IMR-90 (cell line): Measurements from ENCODE around the gene COIL. TPM values are rescaled to one million over a fixed set of nuclear protein-coding genes. Genes with fewer than 3 reads are reported as not detected.

Experiments used
- ATAC-seq: fragments of 200-7000 bp; cut with Tn5 transposase; 2 replicates; pipeline ENCODE4 v1.9.1; 2020; ENCODE audit warnings: low read depth, mild to moderate bottlenecking, moderate library complexity
- BruUV-seq: library from RNA; stranded (reverse); fragments of 400-500 nt; replicated peaks from 2 replicates; lab custom pipeline; 2021; lab: Mats Ljungman, UMichigan
- CTCF ChIA-PET: fragments of 300-600 bp; formaldehyde crosslinking; extraction: SDS; loops from one replicate; lab custom pipeline; 2021; ENCODE audit warnings: antibody characterized with exemption; lab: Yijun Ruan, JAX
- POLR2A ChIA-PET: fragments of 300-600 bp; sonication (Branson Sonifier 250); formaldehyde crosslinking; loops from one replicate; lab custom pipeline; 2022; ENCODE audit warnings: antibody characterized with exemption; ENCODE audit not compliant: unreplicated experiment; lab: Charles Lee
- DNase-seq: peaks from one replicate; pipeline ENCODE4 v3.0.0; 2013
- H2AFZ ChIP-seq: replicated peaks from 2 replicates; pipeline ENCODE3; 2013; ENCODE audit warnings: low read length, mild to moderate bottlenecking; ENCODE audit not compliant: poor library complexity
- H2AK5ac ChIP-seq: 2 replicates; pipeline ENCODE4 v1.6.1; 2013; ENCODE audit warnings: low read depth, low read length, inconsistent platforms
- H2AK9ac ChIP-seq: replicated peaks from 2 replicates; pipeline ENCODE3; 2013; ENCODE audit warnings: mild to moderate bottlenecking, low read depth, low read length, moderate library complexity; ENCODE audit not compliant: poor library complexity
- H2BK120ac ChIP-seq: 2 replicates; pipeline ENCODE4 v1.6.1; 2013; ENCODE audit warnings: low read depth, low read length, inconsistent platforms
- H2BK15ac ChIP-seq: 3 replicates; pipeline ENCODE4 v1.6.1; 2013; ENCODE audit warnings: low read depth, low read length, inconsistent platforms
- H2BK20ac ChIP-seq: 2 replicates; pipeline ENCODE4 v1.6.1; 2013; ENCODE audit warnings: low read depth, mild to moderate bottlenecking, inconsistent platforms, low read length, moderate library complexity
- H2BK5ac ChIP-seq: 2 replicates; pipeline ENCODE4 v1.6.1; 2013; ENCODE audit warnings: mild to moderate bottlenecking, low read depth, low read length, inconsistent platforms; ENCODE audit not compliant: poor library complexity, severe bottlenecking
- H3K14ac ChIP-seq: replicated peaks from 2 replicates; pipeline ENCODE4 v1.6.1; 2013; ENCODE audit warnings: low read depth, low read length, inconsistent platforms
- H3K18ac ChIP-seq: 2 replicates; pipeline ENCODE4 v1.6.1; 2013; ENCODE audit warnings: low read depth, low read length, control low read depth
- H3K23ac ChIP-seq: 2 replicates; pipeline ENCODE4 v1.6.1; 2013; ENCODE audit warnings: low read depth, low read length, inconsistent platforms
- H3K27ac ChIP-seq: 2 replicates; pipeline ENCODE4 v1.5.1; 2013; ENCODE audit warnings: mild to moderate bottlenecking, control low read depth, low read length; ENCODE audit not compliant: insufficient read depth
- H3K27me3 ChIP-seq: 2 replicates; pipeline ENCODE4 v1.6.1; 2013; ENCODE audit warnings: low read length; ENCODE audit not compliant: control insufficient read depth, insufficient read depth
- H3K36me3 ChIP-seq: 2 replicates; pipeline ENCODE4 v1.6.1; 2013; ENCODE audit warnings: low read length, mixed read lengths; ENCODE audit not compliant: control insufficient read depth, insufficient read depth
- H3K4ac ChIP-seq: 2 replicates; pipeline ENCODE4 v1.6.1; 2013; ENCODE audit warnings: low read depth, low read length, inconsistent platforms
- H3K4me1 ChIP-seq: 2 replicates; pipeline ENCODE4 v1.6.1; 2013; ENCODE audit warnings: low read length, mixed read lengths; ENCODE audit not compliant: control insufficient read depth, insufficient read depth
- H3K4me2 ChIP-seq: 2 replicates; pipeline ENCODE4 v1.6.1; 2013; ENCODE audit warnings: low read depth, mild to moderate bottlenecking, control low read depth, low read length, moderate library complexity
- H3K4me3 ChIP-seq: 2 replicates; pipeline ENCODE4 v1.5.1; 2013; ENCODE audit warnings: low read depth, mild to moderate bottlenecking, control low read depth, low read length, moderate library complexity; ENCODE audit not compliant: insufficient read depth
- H3K56ac ChIP-seq: 2 replicates; pipeline ENCODE4 v1.6.1; 2013; ENCODE audit warnings: low read length, inconsistent platforms; ENCODE audit not compliant: insufficient read depth; ENCODE audit errors: extremely low read depth
- H3K79me1 ChIP-seq, 2 experiments: 2 replicates each; pipeline ENCODE4 v1.6.1; 2013; ENCODE audit warnings: low read length in 2 of 2, inconsistent platforms in 1 of 2, low read depth in 1 of 2
- H3K9ac ChIP-seq: 2 replicates; pipeline ENCODE4 v1.6.1; 2013; ENCODE audit warnings: low read depth, low read length, control low read depth
- H3K9me1 ChIP-seq: 2 replicates; pipeline ENCODE4 v1.6.1; 2013; ENCODE audit warnings: low read length, inconsistent platforms; ENCODE audit not compliant: insufficient read depth
- H3K9me3 ChIP-seq: 2 replicates; pipeline ENCODE4 v1.6.1; 2013; ENCODE audit warnings: low read length; ENCODE audit not compliant: control insufficient read depth, insufficient read depth
- H4K20me1 ChIP-seq: 2 replicates; pipeline ENCODE4 v1.6.1; 2013; ENCODE audit warnings: low read length, inconsistent platforms; ENCODE audit not compliant: insufficient read depth
- H4K5ac ChIP-seq: 2 replicates; pipeline ENCODE4 v1.6.1; 2013; ENCODE audit warnings: mild to moderate bottlenecking, low read depth, low read length, control low read depth
- H4K8ac ChIP-seq, 2 experiments: 2 replicates each; pipeline ENCODE4 v1.6.1; 2013; ENCODE audit warnings: low read depth in 2 of 2, low read length in 2 of 2, control low read depth in 1 of 2, inconsistent platforms in 1 of 2
- H4K91ac ChIP-seq: 2 replicates; pipeline ENCODE4 v1.6.1; 2013; ENCODE audit warnings: low read depth, low read length, inconsistent platforms; ENCODE audit not compliant: insufficient read depth
- BHLHE40 ChIP-seq: fragments of 150-350 bp; IDR thresholded peaks from 2 replicates; pipeline ENCODE4 v1.6.1; 2016; ENCODE audit warnings: mild to moderate bottlenecking, low read depth, low read length
- MAZ ChIP-seq: IDR thresholded peaks from 2 replicates; pipeline ENCODE4 v1.6.1; 2012; ENCODE audit warnings: low read depth, mild to moderate bottlenecking, low read length, improper control_type of control experiment, moderate library complexity, borderline replicate concordance
- NFE2L2 ChIP-seq: fragments of 150-350 bp; IDR thresholded peaks from 2 replicates; pipeline ENCODE4 v1.6.1; 2016; ENCODE audit warnings: low read depth, mild to moderate bottlenecking, low read length
- POLR2A ChIP-seq: IDR thresholded peaks from 2 replicates; pipeline ENCODE4 v1.6.1; 2012; ENCODE audit warnings: mild to moderate bottlenecking, low read depth, low read length
- RAD21 ChIP-seq: IDR thresholded peaks from 2 replicates; pipeline ENCODE4 v1.6.1; 2012; ENCODE audit warnings: low read length, improper control_type of control experiment
- SMC3 ChIP-seq: fragments of 150-350 bp; IDR thresholded peaks from 2 replicates; pipeline ENCODE4 v1.6.1; 2016; ENCODE audit warnings: low read depth, mild to moderate bottlenecking, antibody characterized with exemption, low read length, moderate library complexity
- WGBS, 2 experiments: methylation state at CpG; one replicate each; pipeline versions ENCODE4 v1.1.5 to v1.1.7; 2013; ENCODE audit warnings: missing lambda C conversion rate in 2 of 2; ENCODE audit not compliant: insufficient read length in 1 of 2; ENCODE audit errors: extremely low coverage in 2 of 2; 5-methylcytosine and 5-hydroxymethylcytosine counted together
- dilution Hi-C: fragments of 300-500 bp; cut with HindIII; formaldehyde crosslinking; loops from one replicate; pipeline ENCODE4 v1.14.3; 2018; ENCODE audit warnings: low sequenced_read_pairs; ENCODE audit not compliant: unreplicated experiment
- in situ Hi-C: fragments of 300-500 bp; cut with MboI; formaldehyde crosslinking; loops from 3 replicates; pipeline ENCODE4 v1.14.3; 2019; ENCODE audit warnings: low sequenced_read_pairs, inconsistent platforms, mixed read lengths
- intact Hi-C: fragments of 100-400 bp; cut with micrococcal nuclease; formaldehyde crosslinking; loops from 2 replicates; pipeline ENCODE4 v1.10.0; 2022
- polyA plus RNA-seq, 3 experiments: library from polyadenylated mRNA; depleted of rRNA; stranded (reverse); fragments of >200 nt; gene quantifications; 2 replicates each; pipeline ENCODE4 v1.2.3, GENCODE V29; 2012; ENCODE audit warnings: low replicate concordance in 1 of 3
- total RNA-seq: library from RNA; depleted of rRNA; stranded (reverse); fragments of >200 nt; gene quantifications from 2 replicates; pipeline ENCODE4 v1.2.3, GENCODE V29; 2012

COIL gene
- total and polyA plus RNA-seq, 2 of the 4 experiments (the other 2 are of a cell fraction) = 5.2 to 13.3 TPM

- no peak overlapping the region for H2AK5ac ChIP-seq
- dilution Hi-C loops = no loop called here
- ATAC-seq (no peak), DNase-seq (no peak)
- WGBS, 2 experiments = no CpG with 5 or more reads among the region's 2 CpGs
- H3K14ac ChIP-seq = no peak overlapping the region
- no peak overlapping the region for H3K56ac ChIP-seq
- peaks cover 3% of the 10 kb centered on the region for H3K9me1 ChIP-seq
- intact Hi-C loops = no loop called here
- H2AFZ ChIP-seq = no peak overlapping the region
- no peaks in the 10 kb centered on the region for H3K4me1 ChIP-seq
- H3K18ac ChIP-seq = no peak overlapping the region
- no peak overlapping the region for H2BK5ac ChIP-seq
- H3K4me2 ChIP-seq = no peak overlapping the region
- H3K27me3 ChIP-seq = no peaks in the 10 kb centered on the region
- H3K4ac ChIP-seq = no peak overlapping the region
- in situ Hi-C loops = loop anchor here (25.0 kb wide), 1 partner anchor 344 kb away; the partner anchor contains the start of gene NOG
- no peak overlapping the region for H4K5ac ChIP-seq
- H3K9ac ChIP-seq = no peak overlapping the region
- H2BK20ac ChIP-seq = no peak overlapping the region
- H3K79me1 ChIP-seq = no peaks in the 10 kb centered on the region
- no peak overlapping the region for H2BK15ac ChIP-seq
- H3K23ac ChIP-seq = no peak overlapping the region
- no peak overlapping the region for H2AK9ac ChIP-seq
- H4K20me1 ChIP-seq = no peaks in the 10 kb centered on the region
- peaks cover 2% of the 10 kb centered on the region for H3K36me3 ChIP-seq
- no peak overlapping the region for H4K8ac ChIP-seq
- H3K9me3 ChIP-seq = peaks cover 3% of the 10 kb centered on the region; the same call in 1 of the 2 replicates
- no peak overlapping the region for H4K91ac ChIP-seq
- ChIA-PET POLR2A (no interaction called here), CTCF (interaction anchor here (1.0 kb wide), 1 partner anchor 9 kb away, joined by 4 read pairs; no protein-coding TSS in a partner anchor)
- BruUV-seq = no TSS peak
- no peak overlapping the region for H3K27ac ChIP-seq
- no peak overlapping the region for H3K4me3 ChIP-seq
- H2BK120ac ChIP-seq = no peak overlapping the region
- TF ChIP-seq RAD21 (no peak), POLR2A (no peak), SMC3 (no peak), MAZ (no peak), BHLHE40 (no peak), NFE2L2 (no peak)
These were observed 30.0 kb downstream of the COIL start for GRCh38 chr17:56930739-56931337.
